HG02763 (cell line): ENCODE data around the gene ASIC1.
A peak's percentile ranks its signal among the peaks of the same experiment; 100 is the strongest.

Experiments
- ATAC-seq: cut with Tn5 transposase; IDR thresholded peaks from one replicate; pipeline ENCODE4 v1.9.1; 2021; ENCODE audit warnings: mild to moderate bottlenecking, moderate library complexity; ENCODE audit not compliant: unreplicated experiment

Gene ASIC1

GRCh38 chr12:50105913-50106450 lies 48.6 kb downstream of the ASIC1 start:
- ATAC-seq: no peak

GRCh38 chr12:50106907-50107306 lies 49.5 kb downstream of the ASIC1 start:
- ATAC-seq: no peak

- no peak for ATAC-seq
These were observed 50.2 kb downstream of the ASIC1 start for GRCh38 chr12:50107416-50108268.

- no peak for ATAC-seq
These were observed 51.9 kb downstream of the ASIC1 start for GRCh38 chr12:50109319-50109718.

- no peak for ATAC-seq
These were observed 52.8 kb downstream of the ASIC1 start for GRCh38 chr12:50110127-50110761.

- no peak for ATAC-seq
These were observed 53.5 kb downstream of the ASIC1 start for GRCh38 chr12:50110762-50111351.

GRCh38 chr12:50111395-50111692 lies 53.9 kb downstream of the ASIC1 start:
- peak; percentile 3 for ATAC-seq

- ATAC-seq: peak; percentile 84
These were observed 54.5 kb downstream of the ASIC1 start, which contains the start of gene COX14 for GRCh38 chr12:50111693-50112455. COX14 (plus strand) TSS chr12:50112236; CDS start chr12:50120044, 7,808 bp downstream.

GRCh38 chr12:50112456-50113218 lies 55.2 kb downstream of the ASIC1 start:
- no peak for ATAC-seq

- no peak for ATAC-seq
These were observed 59.7 kb downstream of the ASIC1 start for GRCh38 chr12:50117057-50117622.

GRCh38 chr12:50119387-50119786 lies 62.0 kb downstream of the ASIC1 start:
- no peak for ATAC-seq

GRCh38 chr12:50120521-50120920 lies 63.1 kb downstream of the ASIC1 start:
- no peak for ATAC-seq

- ATAC-seq: no peak
These were observed 63.6 kb downstream of the ASIC1 start for GRCh38 chr12:50120953-50121352.

- no peak for ATAC-seq
These were observed 64.2 kb downstream of the ASIC1 start for GRCh38 chr12:50121641-50122040.

GRCh38 chr12:50123203-50123602 lies 65.8 kb downstream of the ASIC1 start:
- no peak for ATAC-seq

GRCh38 chr12:50127546-50127945 lies 70.2 kb downstream of the ASIC1 start:
- no peak for ATAC-seq

GRCh38 chr12:50129290-50129689 lies 71.9 kb downstream of the ASIC1 start:
- no peak for ATAC-seq

- no peak for ATAC-seq
These were observed 75.2 kb downstream of the ASIC1 start for GRCh38 chr12:50132505-50133135.
